Lung (tissue), 12 donors: ENCODE results near the gene GLI3. TPM values are rescaled to one million over a fixed set of nuclear protein-coding genes. Genes with fewer than 3 reads are reported as not detected.

Experiments
- ATAC-seq: fragments of 200-7000 bp; cut with Tn5 transposase; one replicate; pipeline ENCODE4 v1.9.1; 2020; ENCODE audit warnings: moderate number of reproducible peaks; ENCODE audit not compliant: insufficient read depth, low FRiP score
- DNase-seq, 3 donors: peaks; one replicate each; pipeline ENCODE4 v3.0.0-alpha.2; 2013 to 2017
- H3K27ac ChIP-seq, 2 donors: one replicate each; pipeline ENCODE4 v1.5.1; 2013; ENCODE audit warnings: mild to moderate bottlenecking in 2 of 2, moderate library complexity in 2 of 2, control low read depth in 1 of 2, inconsistent platforms in 1 of 2, low read depth in 1 of 2, low read length in 1 of 2
- H3K27me3 ChIP-seq, 3 donors: one replicate each; pipeline ENCODE4 v1.5.1; 2013; ENCODE audit warnings: low read length in 2 of 3; ENCODE audit not compliant: control insufficient read depth in 3 of 3, insufficient read depth in 3 of 3
- H3K36me3 ChIP-seq, 4 donors: one replicate each; pipeline ENCODE4 v1.5.1; 2013; ENCODE audit warnings: low read length in 4 of 4, mild to moderate bottlenecking in 1 of 4, moderate library complexity in 1 of 4; ENCODE audit not compliant: control insufficient read depth in 4 of 4, insufficient read depth in 4 of 4
- H3K4me1 ChIP-seq, 5 donors: one replicate each; pipeline ENCODE4 v1.5.1; 2013; ENCODE audit warnings: low read length in 5 of 5, mild to moderate bottlenecking in 2 of 5, moderate library complexity in 1 of 5; ENCODE audit not compliant: control insufficient read depth in 5 of 5, insufficient read depth in 5 of 5
- H3K4me3 ChIP-seq: one replicate; pipeline ENCODE4 v1.5.1; 2013; ENCODE audit warnings: mild to moderate bottlenecking, control low read depth, moderate library complexity
- H3K9ac ChIP-seq, 2 donors: one replicate each; pipeline ENCODE4 v1.5.1; 2013; ENCODE audit warnings: low read length in 2 of 2, control low read depth in 1 of 2; ENCODE audit not compliant: insufficient read depth in 1 of 2
- H3K9me3 ChIP-seq, 4 donors: one replicate each; pipeline ENCODE4 v1.5.1; 2013; ENCODE audit warnings: low read length in 3 of 4, mild to moderate bottlenecking in 1 of 4, moderate library complexity in 1 of 4; ENCODE audit not compliant: control insufficient read depth in 4 of 4, insufficient read depth in 3 of 4
- WGBS, 2 donors: extraction: QIAGEN DNeasy Blood & Tissue Kit; methylation state at CpG; one replicate each; pipeline ENCODE4 v1.1.7; 2013; 5-methylcytosine and 5-hydroxymethylcytosine counted together
- polyA plus RNA-seq, 2 donors: library from polyadenylated mRNA; stranded (reverse); fragments of 200-250 nt; gene quantifications; one replicate each; pipeline ENCODE4 v1.2.1, GENCODE V29; 2013
- total RNA-seq, 2 donors: library from RNA; depleted of rRNA in 1 of 2; stranded (reverse); fragments of >200 nt in 1 of 2; gene quantifications; one replicate each; pipeline ENCODE4 v1.2.1, GENCODE V29; 2014 to 2021
- TF ChIP-seq, protein P1 (sequence below): IDR thresholded peaks from 2 replicates; pipeline ENCODE4 v1.5.1; 2012; ENCODE audit warnings: mild to moderate bottlenecking; ENCODE audit errors: control extremely low read depth, extremely low read depth
- donor health status: control.
- donor health status: control.
- donor health status: Bipolar disorder and iron deficiency.
- donor health status: healthy.
- donor health status: DM: yes; HTN: yes; CAD: no.

Gene GLI3
- total and polyA plus RNA-seq, 4 donors, result 2.0 to 23.4 (median 10.3) TPM

- ATAC-seq (no peak), DNase-seq (peak in 1 of 3 donors; percentile 17)
- H3K4me3 ChIP-seq, result no peak overlapping the region
- H3K27ac ChIP-seq, result no peak overlapping the region
- H3K36me3 ChIP-seq, result no peaks in the 10 kb centered on the region
- H3K9ac ChIP-seq, result no peak overlapping the region
- H3K4me1 ChIP-seq, result no peaks in the 10 kb centered on the region
- no peaks in the 10 kb centered on the region for H3K27me3 ChIP-seq
- H3K9me3 ChIP-seq, result peaks cover 0 to 4% (median 0%) of the 10 kb centered on the region in 4 donors
- TF ChIP-seq, protein P1, sequence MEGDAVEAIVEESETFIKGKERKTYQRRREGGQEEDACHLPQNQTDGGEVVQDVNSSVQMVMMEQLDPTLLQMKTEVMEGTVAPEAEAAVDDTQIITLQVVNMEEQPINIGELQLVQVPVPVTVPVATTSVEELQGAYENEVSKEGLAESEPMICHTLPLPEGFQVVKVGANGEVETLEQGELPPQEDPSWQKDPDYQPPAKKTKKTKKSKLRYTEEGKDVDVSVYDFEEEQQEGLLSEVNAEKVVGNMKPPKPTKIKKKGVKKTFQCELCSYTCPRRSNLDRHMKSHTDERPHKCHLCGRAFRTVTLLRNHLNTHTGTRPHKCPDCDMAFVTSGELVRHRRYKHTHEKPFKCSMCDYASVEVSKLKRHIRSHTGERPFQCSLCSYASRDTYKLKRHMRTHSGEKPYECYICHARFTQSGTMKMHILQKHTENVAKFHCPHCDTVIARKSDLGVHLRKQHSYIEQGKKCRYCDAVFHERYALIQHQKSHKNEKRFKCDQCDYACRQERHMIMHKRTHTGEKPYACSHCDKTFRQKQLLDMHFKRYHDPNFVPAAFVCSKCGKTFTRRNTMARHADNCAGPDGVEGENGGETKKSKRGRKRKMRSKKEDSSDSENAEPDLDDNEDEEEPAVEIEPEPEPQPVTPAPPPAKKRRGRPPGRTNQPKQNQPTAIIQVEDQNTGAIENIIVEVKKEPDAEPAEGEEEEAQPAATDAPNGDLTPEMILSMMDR, result no peak
- 58 to 70% methylated on average over 5 of the region's 5 CpGs for WGBS, 2 donors
Observed at GRCh38 chr7:42247301-42247700, 10.3 kb upstream of the GLI3 start.

DNA sequence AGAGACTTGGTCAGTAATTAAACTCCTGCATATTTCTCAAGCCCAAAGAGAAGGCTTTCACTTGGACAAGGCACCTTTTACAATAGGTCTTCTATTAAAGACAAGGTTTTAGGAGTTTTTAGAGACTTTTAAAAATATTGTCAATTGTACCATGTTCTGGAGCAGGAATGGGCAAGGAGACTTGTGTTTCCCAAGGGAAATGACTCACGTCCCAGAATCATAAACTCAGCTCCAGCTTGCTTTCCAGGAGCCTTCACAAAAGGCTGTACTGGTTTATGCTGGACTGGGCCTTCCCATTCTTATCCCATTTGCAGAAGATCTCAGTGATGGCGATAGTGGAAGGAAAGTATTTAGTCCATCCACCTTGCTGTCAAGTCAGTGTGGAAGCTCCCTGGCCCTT lies 7.8 kb upstream of the GLI3 start:
- H3K27ac ChIP-seq, result no peak overlapping the region
- 65 to 85% methylated on average over 2 of the region's 2 CpGs for WGBS, 2 donors
- TF ChIP-seq, protein P1, result no peak

DNA sequence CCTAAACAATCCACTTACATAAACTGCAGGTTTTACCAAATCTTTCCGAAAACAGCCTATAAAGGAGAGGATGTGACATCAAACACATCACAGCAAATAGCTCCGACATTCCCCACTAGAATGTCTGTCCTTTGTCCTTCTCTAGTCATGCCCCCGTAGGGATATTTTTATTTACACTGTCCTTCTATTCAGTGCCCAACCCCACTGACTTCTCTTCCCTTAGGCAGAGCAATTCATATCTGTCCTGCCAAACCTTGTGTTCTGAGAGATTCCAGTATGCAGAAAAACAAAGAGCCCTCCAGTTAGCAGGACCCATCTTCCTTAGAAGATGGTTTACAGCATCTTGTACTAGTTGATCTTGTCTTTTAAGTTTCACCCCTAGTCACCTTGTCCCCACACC lies 5.4 kb upstream of the GLI3 start:
- H3K9me3 ChIP-seq, result no peaks in the 10 kb centered on the region
- DNase-seq (no peak), ATAC-seq (no peak)
- whole genome bisulfite sequencing, 2 donors, result 77 to 85% methylated on average over 3 of the region's 3 CpGs
- TF ChIP-seq, protein P1, result no peak
- no peak overlapping the region for H3K27ac ChIP-seq
- peaks cover 0 to 25% (median 4%) of the 10 kb centered on the region in 5 donors for H3K4me1 ChIP-seq
- peaks cover 0 to 2% (median 0%) of the 10 kb centered on the region in 3 donors for H3K27me3 ChIP-seq
- H3K9ac ChIP-seq, result no peak overlapping the region
- H3K36me3 ChIP-seq, result no peaks in the 10 kb centered on the region
- no peak overlapping the region for H3K4me3 ChIP-seq

More for the DNA sequence above, 7.8 kb upstream of the GLI3 start:
- Histone ChIP-seq H3K4me1 (peaks cover 0 to 12% (median 0%) of the 10 kb centered on the region in 5 donors), H3K4me3 (no peak overlapping the region), H3K9me3 (no peaks in the 10 kb centered on the region), H3K9ac (no peak overlapping the region), H3K27me3 (peaks cover 0 to 2% (median 0%) of the 10 kb centered on the region in 3 donors), H3K36me3 (no peaks in the 10 kb centered on the region)
- ATAC-seq (no peak), DNase-seq (no peak)

DNA sequence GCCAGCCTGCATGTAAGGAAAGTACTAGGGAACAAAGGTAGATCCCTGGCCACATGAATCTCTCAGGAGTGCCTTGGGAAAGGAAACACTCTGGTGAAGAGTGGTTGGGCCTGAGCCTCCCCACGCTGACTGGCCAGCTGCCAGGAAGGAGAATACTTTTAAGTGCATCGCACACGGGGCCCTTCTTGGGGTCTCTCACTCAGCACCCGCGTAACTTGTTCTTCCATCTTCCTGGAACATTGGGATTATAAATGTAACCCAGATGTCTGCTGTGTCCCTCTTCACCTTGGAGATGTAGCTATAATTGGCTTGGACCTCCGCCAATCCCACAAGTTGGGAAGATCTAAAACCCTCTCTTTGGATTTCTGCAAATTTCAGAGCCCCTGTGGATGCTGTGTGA lies 4.4 kb upstream of the GLI3 start:
- Histone ChIP-seq H3K4me3 (no peak overlapping the region), H3K9me3 (no peaks in the 10 kb centered on the region), H3K4me1 (peaks cover 0 to 25% (median 5%) of the 10 kb centered on the region in 5 donors), H3K9ac (no peak overlapping the region), H3K27ac (no peak overlapping the region), H3K36me3 (no peaks in the 10 kb centered on the region), H3K27me3 (peaks cover 0 to 2% (median 0%) of the 10 kb centered on the region in 3 donors)
- TF ChIP-seq, protein P1, result no peak
- ATAC-seq (no peak), DNase-seq (peak in 2 of 3 donors; percentile 30 to 49)
- 66 to 83% methylated on average over 6 of the region's 6 CpGs for WGBS, 2 donors
